ENCODE data around the gene CD300A.
"Not testable (repeated sequence)": the region's sequence is repeated elsewhere in the genome, so short reads cannot be mapped to it uniquely, and the experiment has no call there.

The CD300A gene

DNA sequence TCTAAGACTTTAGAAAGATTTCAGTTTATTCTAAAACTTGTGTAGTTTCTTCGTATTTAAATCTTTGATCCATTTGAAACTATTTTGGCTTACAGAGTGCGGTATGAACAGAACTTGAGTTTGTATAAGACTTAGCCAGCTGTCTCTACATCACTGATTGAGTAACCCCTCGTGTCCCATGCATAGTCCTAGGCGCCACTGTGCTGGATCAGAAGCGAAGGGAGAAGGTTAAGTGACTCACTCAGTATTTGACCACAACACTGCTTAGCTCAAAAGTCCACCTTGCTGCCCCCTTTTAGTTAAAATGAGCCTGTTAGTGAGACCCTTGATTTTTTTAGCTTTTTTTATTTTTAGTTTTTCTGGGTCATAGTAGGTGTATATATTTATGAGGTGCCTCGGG lies 36.4 kb downstream of the CD300A start:
- Histone ChIP-seq H3K9me3 (ENCODE audit: severe bottlenecking) (no peaks in the 10 kb centered on the region), H3K27ac (ENCODE audit: poor library complexity, severe bottlenecking) (no peak overlapping the region), H3K4me1 (ENCODE audit: insufficient read depth, poor library complexity, severe bottlenecking) (no peaks in the 10 kb centered on the region), H3K27me3 (ENCODE audit: insufficient read depth, poor library complexity, severe bottlenecking) (no peaks in the 10 kb centered on the region), H3K4me3 (ENCODE audit: severe bottlenecking) (no peak overlapping the region), H3K36me3 (ENCODE audit: low read depth) (no peaks in the 10 kb centered on the region)
- no peak for ATAC-seq (ENCODE audit: low read depth)
- DNase-seq (ENCODE audit: low spot score): no peak
- TF ChIP-seq, protein P1, sequence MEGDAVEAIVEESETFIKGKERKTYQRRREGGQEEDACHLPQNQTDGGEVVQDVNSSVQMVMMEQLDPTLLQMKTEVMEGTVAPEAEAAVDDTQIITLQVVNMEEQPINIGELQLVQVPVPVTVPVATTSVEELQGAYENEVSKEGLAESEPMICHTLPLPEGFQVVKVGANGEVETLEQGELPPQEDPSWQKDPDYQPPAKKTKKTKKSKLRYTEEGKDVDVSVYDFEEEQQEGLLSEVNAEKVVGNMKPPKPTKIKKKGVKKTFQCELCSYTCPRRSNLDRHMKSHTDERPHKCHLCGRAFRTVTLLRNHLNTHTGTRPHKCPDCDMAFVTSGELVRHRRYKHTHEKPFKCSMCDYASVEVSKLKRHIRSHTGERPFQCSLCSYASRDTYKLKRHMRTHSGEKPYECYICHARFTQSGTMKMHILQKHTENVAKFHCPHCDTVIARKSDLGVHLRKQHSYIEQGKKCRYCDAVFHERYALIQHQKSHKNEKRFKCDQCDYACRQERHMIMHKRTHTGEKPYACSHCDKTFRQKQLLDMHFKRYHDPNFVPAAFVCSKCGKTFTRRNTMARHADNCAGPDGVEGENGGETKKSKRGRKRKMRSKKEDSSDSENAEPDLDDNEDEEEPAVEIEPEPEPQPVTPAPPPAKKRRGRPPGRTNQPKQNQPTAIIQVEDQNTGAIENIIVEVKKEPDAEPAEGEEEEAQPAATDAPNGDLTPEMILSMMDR (IDR thresholded peaks at IDR 0.05; ENCODE audit: poor library complexity, severe bottlenecking): no peak

DNA sequence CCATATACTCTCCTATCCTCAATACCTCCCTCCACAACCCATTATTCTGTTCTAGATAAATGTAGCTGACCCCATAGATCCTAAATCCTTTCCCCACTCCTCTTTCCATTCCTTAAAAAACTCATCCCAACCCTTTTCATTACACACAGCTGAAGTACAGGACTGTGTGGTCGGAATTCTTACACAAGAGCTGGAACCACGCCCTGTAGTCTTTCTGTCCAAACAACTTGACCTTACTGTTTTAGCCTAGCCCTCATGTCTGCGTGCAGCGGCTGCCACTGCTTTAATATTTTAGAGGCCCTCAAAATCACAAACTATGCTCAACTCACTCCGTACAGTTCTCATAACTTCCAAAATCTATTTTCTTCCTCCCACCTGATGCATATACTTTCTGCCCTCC lies 37.5 kb downstream of the CD300A start:
- not testable (repeated sequence) for ATAC-seq (ENCODE audit: low read depth); H3K27ac ChIP-seq (ENCODE audit: poor library complexity, severe bottlenecking); H3K4me1 ChIP-seq (ENCODE audit: insufficient read depth, poor library complexity, severe bottlenecking); H3K9me3 ChIP-seq (ENCODE audit: severe bottlenecking); H3K36me3 ChIP-seq (ENCODE audit: low read depth); DNase-seq (ENCODE audit: low spot score); H3K4me3 ChIP-seq (ENCODE audit: severe bottlenecking); H3K27me3 ChIP-seq (ENCODE audit: insufficient read depth, poor library complexity, severe bottlenecking)

DNA sequence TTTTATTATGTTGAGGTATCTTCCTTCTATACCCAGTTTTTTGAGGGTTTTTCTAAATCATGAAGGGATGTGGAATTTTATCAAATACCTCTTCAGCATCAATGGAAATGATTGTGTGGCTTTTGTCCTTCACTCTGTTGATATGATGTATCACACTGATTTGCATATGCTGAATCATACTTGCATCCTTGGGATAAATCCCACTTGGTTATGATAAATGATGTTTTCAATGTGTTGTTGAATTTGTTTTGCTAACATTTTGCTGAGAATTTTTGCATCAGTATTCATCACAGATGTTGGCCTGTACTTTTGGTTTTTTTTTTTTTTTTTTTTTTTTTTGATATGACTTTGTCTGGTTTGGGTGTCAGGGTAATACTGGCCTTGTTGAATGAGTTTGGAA lies 41.7 kb downstream of the CD300A start:
- Histone ChIP-seq H3K27ac (ENCODE audit: poor library complexity, severe bottlenecking) (no peak overlapping the region), H3K4me1 (ENCODE audit: insufficient read depth, poor library complexity, severe bottlenecking) (no peaks in the 10 kb centered on the region), H3K4me3 (ENCODE audit: severe bottlenecking) (no peak overlapping the region), H3K9me3 (ENCODE audit: severe bottlenecking) (peaks cover 2% of the 10 kb centered on the region), H3K36me3 (ENCODE audit: low read depth) (no peaks in the 10 kb centered on the region), H3K27me3 (ENCODE audit: insufficient read depth, poor library complexity, severe bottlenecking) (no peaks in the 10 kb centered on the region)
- no peak for DNase-seq (ENCODE audit: low spot score)
- no peak for ATAC-seq (ENCODE audit: low read depth)
- TF ChIP-seq, protein P1 (IDR thresholded peaks at IDR 0.05; ENCODE audit: poor library complexity, severe bottlenecking): no peak

DNA sequence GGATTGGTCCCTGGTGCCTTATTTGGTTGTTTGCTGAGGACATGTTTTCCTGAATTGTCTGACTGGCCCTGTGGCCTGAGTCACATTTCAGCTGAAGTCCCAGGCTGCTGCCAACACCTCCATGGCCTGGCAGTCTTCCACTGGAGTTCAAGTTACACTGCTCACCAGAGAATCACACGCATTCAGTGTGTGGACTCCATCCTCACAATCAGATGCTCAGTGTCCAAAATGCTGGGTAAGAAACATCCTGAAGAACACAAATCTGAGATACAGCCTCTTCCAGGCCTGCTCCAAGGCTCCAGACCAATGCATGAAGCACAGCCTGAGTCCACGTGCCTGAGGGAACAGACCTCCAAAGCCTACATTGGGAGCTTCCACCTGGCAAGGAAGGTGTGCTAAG lies 45.6 kb downstream of the CD300A start:
- H3K4me1 ChIP-seq (ENCODE audit: insufficient read depth, poor library complexity, severe bottlenecking): no peaks in the 10 kb centered on the region
- no peaks in the 10 kb centered on the region for H3K27me3 ChIP-seq (ENCODE audit: insufficient read depth, poor library complexity, severe bottlenecking)
- H3K36me3 ChIP-seq (ENCODE audit: low read depth): no peaks in the 10 kb centered on the region
- TF ChIP-seq, protein P1 (IDR thresholded peaks at IDR 0.05; ENCODE audit: poor library complexity, severe bottlenecking): no peak
- no peak for DNase-seq (ENCODE audit: low spot score)
- no peak overlapping the region for H3K4me3 ChIP-seq (ENCODE audit: severe bottlenecking)
- H3K27ac ChIP-seq (ENCODE audit: poor library complexity, severe bottlenecking): no peak overlapping the region
- H3K9me3 ChIP-seq (ENCODE audit: severe bottlenecking): peaks cover 2% of the 10 kb centered on the region
- no peak for ATAC-seq (ENCODE audit: low read depth)

DNA sequence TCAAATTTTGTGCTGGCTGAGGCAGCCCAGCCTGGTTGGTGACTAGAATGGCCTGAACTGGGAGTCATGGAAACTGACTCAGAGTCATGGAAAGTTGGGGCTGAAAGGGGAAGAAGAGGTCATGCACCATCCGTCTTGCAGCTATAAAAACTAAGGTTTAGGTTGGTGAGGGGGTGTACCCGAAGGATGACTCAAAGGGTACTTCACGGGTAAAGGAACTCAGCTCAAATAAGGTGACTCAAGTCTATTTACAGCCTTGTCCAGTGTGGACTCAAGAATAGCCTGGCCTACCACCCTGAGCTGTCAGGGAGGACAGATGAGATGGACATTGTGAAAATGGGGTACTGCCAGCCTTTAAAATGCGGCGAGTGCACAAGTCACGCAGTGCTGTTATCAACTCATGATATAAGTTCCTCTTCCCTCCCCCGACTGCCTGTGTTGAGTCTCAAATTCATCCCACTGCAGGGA lies 46.2 kb downstream of the CD300A start:
- Histone ChIP-seq H3K4me3 (ENCODE audit: severe bottlenecking) (no peak overlapping the region), H3K27ac (ENCODE audit: poor library complexity, severe bottlenecking) (no peak overlapping the region), H3K36me3 (ENCODE audit: low read depth) (no peaks in the 10 kb centered on the region), H3K9me3 (ENCODE audit: severe bottlenecking) (peaks cover 2% of the 10 kb centered on the region), H3K4me1 (ENCODE audit: insufficient read depth, poor library complexity, severe bottlenecking) (no peaks in the 10 kb centered on the region), H3K27me3 (ENCODE audit: insufficient read depth, poor library complexity, severe bottlenecking) (no peaks in the 10 kb centered on the region)
- ATAC-seq (ENCODE audit: low read depth) (peak; percentile 66), DNase-seq (ENCODE audit: low spot score) (no peak)
- TF ChIP-seq, protein P1 (IDR thresholded peaks at IDR 0.05; ENCODE audit: poor library complexity, severe bottlenecking): no peak

Data from RWPE2 (cell line).